HEK293T (cell line): ENCODE results near the gene MAPK13.

Experiments used
- BHLHE40 ChIP-seq: fragments of 450-650 bp; IDR thresholded peaks from 2 replicates; pipeline ENCODE4 v1.6.1; 2016; ENCODE audit warnings: mild to moderate bottlenecking, moderate library complexity, borderline replicate concordance
- ELF4 ChIP-seq: fragments of 450-650 bp; IDR thresholded peaks from 2 replicates; pipeline ENCODE4 v1.6.1; 2017; ENCODE audit warnings: antibody characterized with exemption
- FOXA1 ChIP-seq: fragments of 450-650 bp; IDR thresholded peaks from 2 replicates; pipeline ENCODE4 v1.6.1; 2016; ENCODE audit warnings: mild to moderate bottlenecking
- FOXK2 ChIP-seq: fragments of 450-650 bp; IDR thresholded peaks from 2 replicates; pipeline ENCODE4 v1.6.1; 2016; ENCODE audit warnings: mild to moderate bottlenecking
- FOXM1 ChIP-seq: fragments of 450-650 bp; IDR thresholded peaks from 2 replicates; pipeline ENCODE4 v1.6.1; 2017; ENCODE audit warnings: mild to moderate bottlenecking, borderline replicate concordance
- NFRKB ChIP-seq: fragments of 450-650 bp; IDR thresholded peaks from 2 replicates; pipeline ENCODE4 v1.6.1; 2016; ENCODE audit warnings: mild to moderate bottlenecking, moderate library complexity
- SP1 ChIP-seq: fragments of 450-650 bp; IDR thresholded peaks from 2 replicates; pipeline ENCODE4 v1.6.1; 2017
- SUZ12 ChIP-seq: fragments of 450-650 bp; IDR thresholded peaks from 2 replicates; pipeline ENCODE4 v1.6.1; 2016; ENCODE audit warnings: mild to moderate bottlenecking
- TARDBP ChIP-seq: fragments of 450-650 bp; IDR thresholded peaks from 2 replicates; pipeline ENCODE4 v1.6.1; 2016
- ZNF384 ChIP-seq: fragments of 450-650 bp; IDR thresholded peaks from 2 replicates; pipeline ENCODE4 v1.6.1; 2016

DNA sequence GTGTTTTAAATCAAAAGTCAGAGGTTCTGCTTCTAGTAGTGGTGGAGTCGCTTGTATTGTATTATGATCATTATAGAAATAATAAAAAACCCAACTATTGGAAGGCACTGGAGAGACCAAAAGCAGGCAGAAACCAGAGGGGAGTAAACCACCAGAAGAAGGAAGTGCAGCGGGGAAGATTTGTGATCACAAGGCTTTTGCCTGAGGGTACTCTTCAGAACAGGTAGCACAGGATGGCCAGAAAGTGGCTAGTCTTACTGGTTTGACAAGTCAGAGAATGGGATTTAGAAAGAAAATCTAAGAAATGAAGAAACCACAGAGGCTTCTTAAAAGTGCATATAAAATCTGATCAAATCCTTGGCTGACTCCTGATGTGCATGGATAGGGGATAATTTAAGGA is 24.0 kb downstream of the MAPK13 start:
- TF ChIP-seq BHLHE40 (no peak), FOXK2 (no peak), SP1 (no peak), ZNF384 (no peak), FOXM1 (no peak), TARDBP (no peak), SUZ12 (no peak), NFRKB (no peak), FOXA1 (no peak), ELF4 (no peak)
